H1 (cell line): ENCODE measurements around the gene INTS1. TPM values are rescaled to one million over a fixed set of nuclear protein-coding genes. Genes with fewer than 3 reads are reported as not detected.

Source experiments
- ASH2L ChIP-seq: fragments of 200-600, 300-600 bp; sonication (generic); IDR thresholded peaks from one replicate; pipeline ENCODE4 v1.7.1; 2017; ENCODE audit warnings: low read length
- SAP30 ChIP-seq: fragments of 300-600 bp; sonication (generic); IDR thresholded peaks from 2 replicates; pipeline ENCODE4 v1.7.1; 2012; ENCODE audit warnings: low read length, moderate library complexity, mild to moderate bottlenecking, inconsistent platforms; ENCODE audit not compliant: insufficient read depth, insufficient replicate concordance
- SIN3A ChIP-seq, 2 experiments: IDR thresholded peaks in 1 of 2; conservative IDR thresholded peaks in 1 of 2; 2 replicates each; pipeline ENCODE4 v1.6.1; 2011 to 2012; ENCODE audit warnings: low read length in 2 of 2, improper control_type of control experiment in 1 of 2, low read depth in 1 of 2, mild to moderate bottlenecking in 1 of 2
- polyA plus RNA-seq, 7 experiments: library from polyadenylated mRNA; depleted of rRNA in 3 of 7; stranded (reverse) in 5 of 7; unstranded in 2 of 7; fragments of >200 nt in 5 of 7; fragments of 200-250 nt in 2 of 7; gene quantifications; 1 replicate in 5 of 7; 2 replicates in 1 of 7; 4 replicates in 1 of 7; pipeline versions ENCODE4 v1.2.1 to v1.2.3, GENCODE V29; 2011 to 2013; ENCODE audit warnings: missing spikeins in 2 of 7, mixed read lengths in 2 of 7
- total RNA-seq: library from RNA; stranded (reverse); fragmentation: NEBNext Ultra II Directional; extraction: Animal tissue kit (Norgen Biotek cat#: 25700); gene quantifications from 2 replicates; pipeline ENCODE4 v1.2.1, GENCODE V29; 2021

INTS1 gene
- total and polyA plus RNA-seq, 2 of the 8 experiments (the other 6 are each of a cell fraction or from before 2014, with no cell fraction given), result 76.9 to 104 TPM

DNA sequence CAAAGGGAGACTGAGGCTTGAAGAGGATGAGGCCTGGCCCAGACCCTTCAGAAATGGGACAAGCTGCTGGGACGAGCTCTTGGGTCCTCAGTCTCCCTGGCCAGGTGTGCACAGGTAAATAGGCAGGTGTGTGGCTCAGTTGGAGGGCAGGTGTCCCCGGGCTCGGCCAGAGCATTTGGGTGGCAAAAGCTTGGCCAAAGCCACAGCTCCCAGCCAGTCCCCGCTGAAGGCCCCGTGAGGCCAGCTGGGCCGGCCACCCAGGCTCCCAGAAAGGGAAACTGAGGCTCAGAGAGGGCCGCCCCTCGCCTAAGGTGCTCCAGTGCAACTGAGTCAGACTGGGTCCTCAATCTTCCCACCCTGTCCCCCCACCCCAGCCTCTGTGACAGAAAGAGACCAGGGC lies 82.2 kb downstream of the INTS1 start (continued):
- no peak for TF ChIP-seq SAP30
- no peak for TF ChIP-seq SIN3A (conservative IDR thresholded peaks at IDR 0.05 in 1 of 2, IDR thresholded peaks at IDR 0.05 in 1 of 2; ENCODE audit: low read depth in 1 of 2, low read length in 2 of 2)
- no peak for TF ChIP-seq ASH2L
- TF ChIP-seq, all 59 proteins: peak for 0
